GM18502 (cell line): ENCODE measurements around the gene HMGCS2.

Experiments used
- ATAC-seq: cut with Tn5 transposase; IDR thresholded peaks from one replicate; pipeline ENCODE4 v1.9.1; 2021; ENCODE audit warnings: mild to moderate bottlenecking; ENCODE audit not compliant: unreplicated experiment, poor library complexity

HMGCS2 gene

DNA sequence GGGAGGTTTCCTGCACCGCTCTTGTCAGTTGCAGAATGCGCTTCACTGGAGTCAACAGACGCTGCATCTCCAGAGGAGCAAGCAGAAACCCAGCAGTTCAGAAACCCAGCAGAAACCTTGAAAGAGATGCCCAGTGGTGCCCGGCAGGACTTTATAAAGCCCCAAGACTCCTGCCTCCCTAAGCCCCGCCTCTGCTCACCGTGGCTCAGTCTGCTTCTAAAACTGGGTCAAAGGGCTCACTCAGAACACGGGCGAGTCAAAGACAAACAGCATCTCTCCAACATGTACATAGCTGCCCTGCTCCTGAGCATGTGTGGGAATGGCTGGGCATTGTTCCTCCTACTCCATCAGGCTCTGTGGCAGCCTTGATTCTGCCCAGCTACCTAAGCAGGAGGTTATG is at the start of gene HMGCS2:
Gene HMGCS2, minus strand, starts transcription at position 128 of the 400 bp plus-strand sequence. Its CDS starts 61 bp downstream, at position 67.
- no peak for ATAC-seq

DNA sequence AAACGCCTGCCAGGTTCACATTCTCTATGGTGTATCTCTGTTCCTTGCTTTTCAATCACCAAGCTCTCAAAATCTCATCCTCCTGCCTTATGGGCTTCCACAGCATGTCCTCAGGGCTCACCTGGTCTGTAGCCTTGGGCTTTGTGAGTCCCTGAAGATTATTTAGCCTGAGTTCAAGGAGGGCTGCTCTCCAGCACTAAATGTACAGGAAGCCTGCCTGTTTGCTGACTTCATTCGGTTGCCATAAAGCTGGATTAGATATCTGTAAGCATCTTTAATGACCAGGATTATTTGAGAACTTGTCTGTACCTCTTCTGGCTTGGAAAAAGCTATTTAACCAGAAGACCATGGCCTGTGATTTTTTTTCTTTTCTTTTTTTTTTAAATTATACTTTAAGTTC is 49.5 kb upstream of the HMGCS2 start:
- ATAC-seq = no peak

DNA sequence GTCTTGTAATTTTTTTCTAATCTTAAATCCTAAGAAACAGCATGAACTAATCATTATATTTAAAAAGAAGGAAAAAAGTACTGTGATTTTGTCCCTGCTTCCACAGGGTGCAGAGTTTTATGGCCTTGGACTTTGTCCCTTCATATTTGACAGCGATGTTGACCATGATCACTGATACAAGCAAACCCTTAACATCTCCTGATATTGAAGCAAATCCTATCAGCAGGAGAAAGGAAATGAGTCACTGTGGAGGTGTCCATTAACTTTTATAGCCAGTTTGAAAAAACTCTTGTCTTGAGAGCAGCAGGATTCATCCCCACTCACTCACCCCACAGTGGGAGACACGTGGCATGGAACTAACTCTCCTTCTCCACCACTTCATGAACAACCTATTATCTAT is 47.7 kb upstream of the HMGCS2 start:
- no peak for ATAC-seq

DNA sequence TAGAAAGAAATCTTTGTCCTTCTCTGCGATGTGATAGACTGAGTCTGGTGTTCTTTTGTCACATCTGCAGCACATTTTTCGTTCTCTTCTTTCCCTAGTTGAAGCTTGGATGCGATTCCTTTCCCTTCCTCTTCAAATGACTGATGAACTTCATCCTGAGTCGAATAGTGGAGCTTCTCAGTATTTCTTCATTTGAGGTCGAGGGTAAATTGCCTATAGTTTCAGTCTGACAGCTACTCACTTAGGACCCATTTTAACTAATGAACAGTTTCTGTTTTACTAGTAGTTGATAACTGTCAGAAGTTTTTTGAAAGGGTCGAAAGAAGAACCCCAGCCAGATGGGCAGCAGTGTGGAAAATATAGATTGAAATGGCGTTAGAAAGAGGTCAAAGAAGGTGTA is 47.2 kb upstream of the HMGCS2 start:
- ATAC-seq = no peak

DNA sequence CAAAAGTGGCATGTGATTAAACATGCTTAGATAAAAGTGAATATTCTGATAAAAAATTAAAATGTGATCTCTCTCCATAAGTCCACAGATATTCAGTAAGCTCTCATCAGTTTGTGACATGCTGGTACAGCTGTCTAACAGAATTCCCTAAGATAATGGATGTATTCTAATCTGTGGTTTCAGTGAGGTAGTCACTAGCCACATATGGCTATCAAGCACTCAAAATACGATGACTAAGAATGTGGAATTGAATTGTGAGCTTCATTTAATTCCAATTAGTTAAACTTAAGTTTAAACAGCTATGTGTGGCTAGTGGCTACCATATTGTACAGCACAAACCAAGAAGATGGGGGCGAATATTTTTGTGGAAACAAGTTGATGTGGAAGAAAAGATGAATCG is 46.7 kb upstream of the HMGCS2 start:
- no peak for ATAC-seq

DNA sequence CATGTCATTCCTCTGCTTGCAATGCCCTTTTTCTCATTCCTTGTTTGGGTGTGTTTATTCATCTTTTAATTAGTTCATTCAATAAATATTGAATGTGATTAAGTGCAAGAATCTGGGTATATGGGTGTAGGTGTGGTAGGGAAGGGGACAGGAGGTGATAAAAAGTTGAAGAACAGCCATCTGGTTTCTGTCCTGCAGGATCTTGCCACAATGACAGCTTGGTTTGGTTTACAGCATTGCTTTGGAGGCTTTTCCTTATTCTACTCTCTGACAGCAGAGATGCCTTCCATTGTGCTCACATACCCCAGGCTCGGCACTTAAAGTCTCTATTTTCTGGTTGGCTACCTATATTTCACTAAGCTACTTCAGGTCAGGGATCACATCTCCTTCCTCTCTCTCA is 45.6 kb upstream of the HMGCS2 start:
- ATAC-seq = no peak

DNA sequence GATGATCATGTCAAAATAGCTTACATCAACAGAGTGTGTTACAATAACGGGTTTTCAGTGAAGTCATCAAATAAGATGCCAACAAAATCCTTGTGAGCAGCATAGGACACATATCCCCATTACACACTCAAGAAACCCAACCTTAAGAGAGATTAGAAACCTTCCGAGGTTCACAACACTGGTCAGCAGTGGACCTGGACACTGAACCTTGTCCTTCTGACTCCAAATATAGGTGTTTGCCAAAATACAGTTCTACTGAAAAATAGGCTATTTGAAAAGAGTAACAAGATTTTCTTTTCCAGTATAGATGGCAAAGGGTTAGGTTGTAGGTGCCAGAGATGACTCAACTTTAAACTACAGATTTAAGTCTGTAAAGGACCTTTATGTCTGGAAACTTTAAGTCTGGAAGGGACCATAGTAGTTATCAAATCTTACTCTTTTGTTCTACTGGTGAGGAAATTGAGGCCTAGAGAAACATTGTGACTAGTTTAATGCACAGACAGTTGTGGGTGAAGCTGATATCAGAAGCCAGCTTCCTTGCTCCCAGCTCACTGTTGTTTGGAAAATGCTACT is 43.4 kb upstream of the HMGCS2 start:
- no peak for ATAC-seq

DNA sequence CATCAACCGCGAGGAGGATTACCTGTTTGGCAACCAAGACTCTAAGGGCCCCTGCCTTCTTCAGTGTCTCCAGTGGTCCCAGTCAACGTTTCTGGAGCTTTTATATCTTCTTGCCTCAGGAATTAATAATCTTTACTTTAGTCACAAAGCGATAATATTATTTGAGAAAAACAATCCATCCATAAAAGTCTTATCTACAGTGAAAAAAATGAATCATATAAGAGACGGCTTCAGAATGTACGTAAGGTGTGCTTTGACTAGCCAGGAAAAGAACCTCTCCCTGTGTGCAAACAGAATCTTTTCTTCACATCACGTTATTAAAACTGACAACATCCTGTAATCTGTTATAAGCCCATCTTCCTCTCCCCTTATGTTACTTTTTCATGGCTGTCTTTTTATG is 42.7 kb upstream of the HMGCS2 start, which contains the start of gene REG4:
Gene REG4, minus strand, starts transcription at position 74 of the 400 bp plus-strand sequence. CDS start 2,691 bp downstream, outside the sequence.
- no peak for ATAC-seq

DNA sequence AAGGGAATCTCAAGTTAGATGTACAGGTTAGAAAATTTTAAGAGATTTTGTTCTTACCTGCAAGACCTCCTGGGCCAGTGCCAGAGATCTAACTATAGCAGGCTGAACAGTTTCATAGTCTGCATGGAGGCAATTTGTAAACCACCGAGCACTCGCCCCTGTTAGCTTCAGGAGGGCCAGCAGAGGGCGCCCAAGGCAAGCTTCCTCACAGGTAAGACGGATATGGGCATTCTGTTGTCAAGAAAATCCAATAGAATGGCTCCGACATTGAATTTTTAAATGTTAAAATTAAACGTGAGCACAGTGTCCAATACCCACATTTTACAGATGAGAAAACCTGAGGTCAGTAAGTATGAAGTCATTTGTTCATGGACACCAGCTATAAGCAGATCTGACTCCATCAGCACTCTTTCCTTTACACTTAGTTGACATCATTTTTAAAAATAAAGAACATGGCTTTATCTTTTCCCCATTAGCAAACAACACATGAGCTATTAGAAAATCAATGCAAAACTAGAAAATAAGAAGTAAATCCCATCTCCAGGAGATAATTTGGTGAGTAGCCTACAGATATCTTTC is 40.4 kb upstream of the HMGCS2 start:
- ATAC-seq = peak; percentile 83

DNA sequence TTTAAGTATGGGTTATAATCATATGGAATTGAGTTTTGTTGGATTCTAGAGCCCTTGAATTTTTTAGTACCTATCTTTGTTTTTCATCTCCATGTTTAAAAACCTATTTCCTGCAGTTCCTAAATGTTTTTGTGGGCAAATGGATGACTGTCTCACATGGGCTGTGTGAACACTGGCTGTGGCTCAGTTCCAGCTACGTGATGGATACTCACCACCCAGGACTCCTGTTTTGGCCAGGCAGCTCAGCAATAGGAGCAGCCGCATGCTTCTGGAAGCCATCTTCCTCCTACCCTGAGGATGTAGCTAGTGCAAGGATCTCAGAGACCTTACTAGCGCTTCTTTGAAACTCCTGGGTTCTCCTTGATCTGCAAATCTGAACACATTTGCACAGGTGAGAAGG is 39.8 kb upstream of the HMGCS2 start:
- no peak for ATAC-seq

DNA sequence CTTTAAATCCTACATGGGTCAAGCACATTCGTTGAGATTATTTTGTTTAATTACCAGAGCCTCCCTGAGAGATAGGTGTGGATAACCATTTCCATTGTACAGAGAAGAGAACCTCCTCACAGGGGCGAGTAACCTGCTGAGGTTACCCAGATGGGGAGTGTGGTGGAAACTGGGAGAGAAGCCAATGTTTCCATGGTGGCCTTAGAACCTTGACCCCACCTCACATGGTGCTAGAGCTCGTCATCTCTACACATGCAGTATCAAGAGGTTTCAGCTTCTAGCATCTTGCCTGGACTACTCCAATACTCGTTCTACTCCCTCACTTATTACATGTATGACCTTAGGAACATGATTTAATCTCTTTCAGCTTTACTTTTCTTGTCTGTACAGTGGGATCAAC is 37.8 kb upstream of the HMGCS2 start:
- no peak for ATAC-seq

DNA sequence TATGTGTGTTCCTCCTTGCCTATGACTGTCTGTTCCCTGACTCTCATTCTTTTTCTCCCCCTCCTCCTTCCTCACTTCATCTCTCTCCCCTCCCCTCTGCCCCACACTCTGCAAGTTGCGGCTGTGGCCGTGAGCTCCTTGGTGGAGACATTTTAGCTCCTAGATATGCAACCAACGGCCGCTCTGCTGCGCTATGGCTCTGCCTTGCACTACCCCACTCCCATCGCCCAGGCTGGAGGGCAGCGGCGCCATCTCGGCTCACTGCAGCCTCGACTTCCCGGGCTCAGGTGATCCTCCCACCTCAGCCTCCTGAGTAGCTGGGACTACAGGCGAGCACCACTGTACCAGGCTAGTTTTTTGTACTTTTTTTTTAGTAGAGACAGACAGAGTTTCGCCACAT is 37.0 kb upstream of the HMGCS2 start:
- no peak for ATAC-seq

DNA sequence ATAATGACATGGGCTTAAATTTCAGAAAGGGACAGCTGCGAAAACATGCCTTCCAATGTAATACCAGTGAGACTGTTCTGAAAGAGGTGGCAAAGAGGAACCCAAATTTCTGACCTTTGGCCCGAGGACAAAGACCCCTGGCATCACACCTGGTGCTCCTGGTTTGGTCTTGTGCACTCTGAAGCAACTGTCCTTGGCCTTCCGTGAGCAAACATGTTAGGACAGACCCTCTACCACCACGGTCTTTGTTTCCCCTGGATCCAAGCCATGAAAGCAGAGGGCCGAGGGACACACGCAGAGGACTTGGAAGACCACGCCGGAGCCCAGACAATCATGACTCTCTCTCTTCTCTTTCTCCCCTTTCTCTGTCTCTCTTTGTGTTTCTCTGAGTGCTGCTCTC is 36.5 kb upstream of the HMGCS2 start:
- no peak for ATAC-seq

DNA sequence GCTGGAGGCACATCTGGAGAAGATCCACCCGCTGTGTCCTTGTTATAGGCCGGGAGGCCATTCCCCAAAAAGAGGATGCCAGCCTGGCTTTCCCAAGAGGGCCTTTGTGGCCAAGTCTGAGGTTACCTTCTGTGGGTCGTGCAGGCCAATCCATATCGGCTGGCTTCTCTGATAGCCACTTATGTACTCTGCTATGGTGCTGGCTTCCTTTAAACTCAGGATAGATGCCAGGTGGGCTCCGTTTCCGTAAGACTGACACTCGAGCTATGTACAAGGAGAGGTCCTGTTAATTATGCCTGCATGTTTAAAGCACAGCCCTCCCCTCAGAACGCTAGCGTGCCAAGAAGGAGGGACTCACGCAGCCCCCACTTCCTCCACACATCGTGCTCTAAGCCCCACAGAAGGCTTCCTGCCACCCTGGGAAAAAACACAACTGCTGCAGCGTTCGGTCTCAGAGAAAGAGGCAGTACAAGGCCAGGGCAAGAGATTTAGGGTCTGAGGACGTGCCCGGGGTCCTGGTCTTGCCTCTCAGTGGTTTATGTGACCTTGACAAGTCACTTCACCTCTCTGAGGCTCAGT is 31.0 kb upstream of the HMGCS2 start:
- no peak for ATAC-seq

DNA sequence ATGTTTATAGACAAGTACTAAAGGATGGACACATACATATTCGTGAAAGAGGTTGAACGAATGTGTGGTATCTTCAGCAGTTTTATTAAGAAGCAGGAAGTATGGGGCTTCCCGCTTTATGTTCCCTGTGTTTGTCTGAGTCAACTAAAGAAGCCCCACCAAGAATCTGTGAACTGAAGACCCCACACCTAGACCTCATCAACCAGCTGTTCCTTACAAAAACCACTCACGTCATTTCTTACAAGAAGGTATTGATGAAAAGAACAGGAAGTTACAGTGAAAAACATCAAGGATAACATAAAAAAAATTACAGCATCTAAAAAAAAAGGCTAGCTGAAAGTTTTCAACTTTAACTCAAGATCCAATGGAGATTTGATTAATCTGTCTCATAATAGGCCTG is 30.3 kb upstream of the HMGCS2 start:
- no peak for ATAC-seq

DNA sequence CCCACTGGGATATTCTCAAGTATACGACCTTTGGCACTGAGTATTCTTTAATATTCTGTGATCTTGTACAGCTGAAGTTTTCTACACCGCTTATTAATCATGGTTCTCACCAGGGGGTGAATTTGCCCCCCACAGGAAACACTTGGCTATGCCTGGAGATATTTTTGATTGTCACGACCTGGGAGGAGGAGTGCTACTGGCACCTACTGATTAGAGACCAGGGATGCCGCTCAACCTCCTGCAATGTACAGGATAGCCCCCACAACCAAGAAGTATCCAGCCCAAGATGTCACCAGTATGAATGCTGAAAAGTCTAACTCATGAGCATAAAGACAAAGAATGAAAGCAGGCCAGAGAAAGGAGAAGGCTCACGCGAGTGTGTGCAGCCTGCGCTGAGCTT is 28.9 kb upstream of the HMGCS2 start:
- no peak for ATAC-seq

DNA sequence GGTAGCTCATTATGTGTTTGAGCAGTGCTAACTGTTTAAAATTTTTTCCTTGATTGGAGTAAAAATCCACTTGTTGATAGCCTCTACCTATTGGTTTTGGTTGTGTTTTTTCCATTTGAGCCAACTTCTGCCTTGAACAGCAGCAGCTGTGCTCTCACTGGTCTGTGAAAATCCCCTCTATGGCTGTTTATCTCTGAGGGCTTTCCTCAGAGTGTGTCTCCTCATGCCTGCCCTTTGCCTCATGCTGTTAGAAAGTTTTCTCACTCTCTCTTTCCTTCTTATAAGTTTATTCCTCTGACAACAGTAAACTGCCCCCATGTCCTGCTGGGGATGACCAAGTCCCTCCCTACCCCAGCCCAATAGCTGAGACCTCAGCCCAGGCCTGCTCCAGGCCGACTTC is 28.5 kb upstream of the HMGCS2 start:
- no peak for ATAC-seq

DNA sequence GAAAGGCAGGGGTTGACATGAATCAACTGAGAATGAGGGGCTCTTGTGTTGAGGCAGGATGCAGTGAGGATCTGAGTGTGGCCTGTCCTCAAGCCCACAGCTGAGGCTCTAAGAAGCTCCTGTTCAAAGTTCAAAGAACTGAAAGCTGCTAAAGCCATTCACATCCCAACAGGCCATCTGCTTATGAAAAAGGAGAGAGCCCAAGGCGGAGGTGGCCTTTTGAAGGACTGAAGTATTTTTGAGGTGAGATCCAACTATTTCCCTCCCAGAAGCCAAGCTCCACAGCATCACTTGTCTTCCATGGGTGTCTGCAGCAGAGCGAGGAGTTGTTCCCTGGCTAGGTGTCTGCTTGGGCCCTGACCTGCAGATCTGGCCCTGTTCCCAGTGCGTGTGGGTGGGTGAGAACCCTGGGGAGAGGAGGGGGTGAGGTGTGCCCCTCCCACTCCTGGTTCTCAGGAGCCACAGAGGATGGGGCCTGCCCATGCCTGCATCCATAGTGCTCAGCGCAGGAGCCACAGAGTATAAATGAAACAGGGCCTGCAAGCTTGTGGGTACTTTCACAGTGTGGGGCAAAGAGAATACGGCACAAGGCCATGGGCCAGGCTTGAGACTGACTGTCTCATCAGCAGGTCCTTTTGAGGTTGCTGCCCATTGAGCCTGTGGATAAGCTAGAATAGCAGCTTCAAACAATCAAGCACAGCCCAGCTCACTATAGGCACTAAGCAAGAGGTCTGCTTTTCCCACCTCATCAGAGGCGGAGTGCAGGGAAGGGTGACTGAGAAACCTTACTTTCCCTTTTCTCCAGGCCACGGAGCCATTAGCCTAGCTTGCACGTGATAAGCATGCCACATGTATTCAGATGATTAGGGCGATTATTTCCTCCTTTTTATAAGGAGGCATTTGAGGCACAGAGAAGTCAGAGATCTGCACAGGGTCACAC is 26.8 kb upstream of the HMGCS2 start:
- ATAC-seq = no peak

DNA sequence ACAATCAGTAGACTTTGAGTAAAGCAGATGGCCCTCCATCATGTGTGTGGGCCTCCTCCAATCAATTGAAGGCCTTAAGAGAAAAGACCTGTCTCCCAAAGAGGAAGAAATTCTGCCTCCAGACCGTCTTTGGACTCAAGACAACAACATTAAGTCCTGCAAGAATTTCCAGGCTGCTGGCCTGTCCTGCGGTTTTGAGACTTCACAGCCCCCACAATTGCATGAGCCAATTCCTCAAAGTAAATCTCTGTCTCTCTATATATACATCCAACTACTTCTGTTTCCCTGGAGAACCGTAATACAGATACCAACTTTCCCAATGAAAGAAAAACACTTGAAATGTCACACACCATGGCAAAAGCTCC is 26.2 kb upstream of the HMGCS2 start:
- no peak for ATAC-seq

DNA sequence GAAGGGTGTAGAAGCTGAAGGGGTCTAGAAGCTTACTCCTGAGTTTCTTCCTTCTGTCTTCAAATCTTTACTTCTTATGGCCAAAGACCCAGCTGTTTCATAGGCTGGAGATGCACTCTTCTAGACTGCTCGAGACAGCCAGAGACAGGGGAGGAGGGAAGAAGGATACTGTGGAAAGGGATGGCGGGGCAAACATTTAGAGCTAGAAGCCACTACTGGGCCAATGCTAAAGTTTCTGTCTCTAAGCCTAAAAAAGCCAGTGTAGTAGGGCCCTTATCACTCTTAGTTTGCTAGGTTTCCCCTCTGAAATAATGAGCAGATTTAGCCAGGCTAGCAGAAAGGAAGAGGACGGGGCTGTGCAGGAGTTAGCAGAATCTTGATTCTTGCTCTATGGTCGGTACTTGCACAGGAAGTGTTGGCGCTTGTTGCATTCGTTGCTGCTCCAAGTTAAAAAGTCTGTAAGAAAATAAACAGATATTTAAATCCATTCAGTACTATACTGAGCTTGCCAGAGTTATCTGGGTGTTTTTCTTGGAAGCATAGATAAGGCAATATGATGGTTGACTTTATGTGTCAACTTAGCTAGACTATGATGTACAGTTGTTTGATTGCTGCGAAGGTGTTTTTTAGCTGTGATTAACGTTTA is 25.6 kb upstream of the HMGCS2 start:
- no peak for ATAC-seq

DNA sequence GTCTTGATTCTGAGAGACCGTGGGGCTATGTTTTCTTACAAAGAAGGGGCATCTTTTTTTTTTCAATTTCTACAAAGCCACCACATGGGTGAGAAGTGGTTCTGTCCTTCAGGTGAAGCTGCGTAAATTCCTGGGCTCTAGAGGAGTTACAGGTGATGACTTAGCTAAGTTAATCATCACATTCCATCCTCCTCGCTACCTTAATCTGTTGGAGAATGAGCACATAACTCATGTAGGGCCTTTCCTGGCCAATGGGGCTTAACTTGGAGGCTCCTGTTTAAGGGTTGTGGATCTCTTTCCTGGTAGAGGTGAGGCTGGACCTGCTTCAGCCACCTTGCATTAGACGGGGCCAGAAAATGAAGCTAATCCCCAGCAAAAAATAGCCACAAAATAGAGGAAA is 22.7 kb upstream of the HMGCS2 start:
- no peak for ATAC-seq
